Skin of body (tissue), 2 donors: ENCODE results near the gene RALBP1. TPM values are rescaled to one million over a fixed set of nuclear protein-coding genes. Genes with fewer than 3 reads are reported as not detected.
A peak's percentile ranks its signal among the peaks of the same experiment; 100 is the strongest.
"Not testable (repeated sequence)": the region's sequence is repeated elsewhere in the genome, so short reads cannot be mapped to it uniquely, and the experiment has no call there.

Experiments used
- DNase-seq: peaks from one replicate; lab custom pipeline; 2025; lab: John Stamatoyannopoulos, UW
- total RNA-seq: library from RNA; depleted of rRNA; stranded (reverse); fragments of >200 nt; gene quantifications from one replicate; pipeline ENCODE4 v1.2.3, GENCODE V29; 2014

The RALBP1 gene
- 43.0 TPM for total RNA-seq

- peak; percentile 99 for DNase-seq
Observed at GRCh38 chr18:9474983-9475642, at the start of gene RALBP1. Gene RALBP1 (plus strand): TSS chr18:9475513. CDS start chr18:9513046, 37,533 bp downstream.

- no peak for DNase-seq
Observed at GRCh38 chr18:9426753-9427152, 48.6 kb upstream of the RALBP1 start.

GRCh38 chr18:9428301-9428706, 47.0 kb upstream of the RALBP1 start:
- DNase-seq: no peak

GRCh38 chr18:9428862-9429661, 46.3 kb upstream of the RALBP1 start:
- DNase-seq: no peak

- DNase-seq: peak; percentile 37
Observed at GRCh38 chr18:9429662-9429993, 45.7 kb upstream of the RALBP1 start.

- DNase-seq: not testable (repeated sequence)
Observed at GRCh38 chr18:9430315-9430714, 45.0 kb upstream of the RALBP1 start.

- DNase-seq: no peak
Observed at GRCh38 chr18:9431296-9431695, 44.0 kb upstream of the RALBP1 start.

- not testable (repeated sequence) for DNase-seq
Observed at GRCh38 chr18:9433122-9433521, 42.2 kb upstream of the RALBP1 start.

- DNase-seq: peak; percentile 53
Observed at GRCh38 chr18:9433671-9434121, 41.6 kb upstream of the RALBP1 start.

- DNase-seq: no peak
Observed at GRCh38 chr18:9434122-9434701, 41.1 kb upstream of the RALBP1 start.

- DNase-seq: no peak
Observed at GRCh38 chr18:9435041-9435440, 40.3 kb upstream of the RALBP1 start.

GRCh38 chr18:9436206-9436929, 38.9 kb upstream of the RALBP1 start:
- DNase-seq: peak; percentile 42

GRCh38 chr18:9437021-9437437, 38.3 kb upstream of the RALBP1 start:
- DNase-seq: peak; percentile 91

GRCh38 chr18:9437672-9438071, 37.6 kb upstream of the RALBP1 start:
- DNase-seq: no peak

- no peak for DNase-seq
Observed at GRCh38 chr18:9441061-9441460, 34.3 kb upstream of the RALBP1 start.

- DNase-seq: no peak
Observed at GRCh38 chr18:9444549-9444948, 30.8 kb upstream of the RALBP1 start.

GRCh38 chr18:9446839-9447238, 28.5 kb upstream of the RALBP1 start:
- DNase-seq: no peak

GRCh38 chr18:9447334-9447733, 28.0 kb upstream of the RALBP1 start:
- no peak for DNase-seq

- no peak for DNase-seq
Observed at GRCh38 chr18:9449600-9450414, 25.5 kb upstream of the RALBP1 start.

- DNase-seq: not testable (repeated sequence)
Observed at GRCh38 chr18:9450920-9451319, 24.4 kb upstream of the RALBP1 start.

- DNase-seq: no peak
Observed at GRCh38 chr18:9453283-9453682, 22.0 kb upstream of the RALBP1 start.
